Liver (tissue), 9 donors: ENCODE measurements around the gene SUGCT. TPM values are rescaled to one million over a fixed set of nuclear protein-coding genes. Genes with fewer than 3 reads are reported as not detected.

Source experiments
- DNase-seq: peaks from one replicate; pipeline ENCODE4 v3.0.0-alpha.2; 2017; ENCODE audit warnings: low spot score
- H3K27ac ChIP-seq, 2 donors: one replicate each; pipeline ENCODE4 v1.7.0; 2013; ENCODE audit warnings: inconsistent platforms in 2 of 2, low read length in 2 of 2, control low read depth in 1 of 2, low read depth in 1 of 2, mild to moderate bottlenecking in 1 of 2
- H3K27me3 ChIP-seq, 4 donors: one replicate each; pipeline versions ENCODE4 v1.6.1 to v1.7.0; 2013; ENCODE audit warnings: low read length in 3 of 4, inconsistent platforms in 1 of 4, mild to moderate bottlenecking in 1 of 4, moderate library complexity in 1 of 4; ENCODE audit not compliant: control insufficient read depth in 4 of 4, insufficient read depth in 4 of 4
- H3K36me3 ChIP-seq, 4 donors: one replicate each; pipeline versions ENCODE4 v1.6.1 to v1.7.0; 2013; ENCODE audit warnings: low read length in 3 of 4, mild to moderate bottlenecking in 3 of 4, low read depth in 1 of 4, moderate library complexity in 1 of 4; ENCODE audit not compliant: control insufficient read depth in 4 of 4, insufficient read depth in 3 of 4
- H3K4me1 ChIP-seq, 4 donors: one replicate each; pipeline versions ENCODE4 v1.6.1 to v1.7.0; 2013; ENCODE audit warnings: low read length in 3 of 4, mild to moderate bottlenecking in 3 of 4, moderate library complexity in 1 of 4; ENCODE audit not compliant: control insufficient read depth in 4 of 4, insufficient read depth in 4 of 4
- H3K4me3 ChIP-seq, 3 donors: one replicate each; pipeline versions ENCODE4 v1.6.1 to v1.7.0; 2013; ENCODE audit warnings: low read length in 3 of 3, control low read depth in 1 of 3, low read depth in 1 of 3, mild to moderate bottlenecking in 1 of 3
- H3K9ac ChIP-seq, 2 donors: one replicate each; pipeline ENCODE4 v1.7.0; 2013; ENCODE audit warnings: low read length in 2 of 2, mild to moderate bottlenecking in 2 of 2, moderate library complexity in 2 of 2, control low read depth in 1 of 2, low read depth in 1 of 2
- H3K9me3 ChIP-seq, 4 donors: one replicate each; pipeline versions ENCODE4 v1.6.1 to v1.7.0; 2013; ENCODE audit warnings: low read length in 3 of 4; ENCODE audit not compliant: control insufficient read depth in 4 of 4
- EGR1 ChIP-seq, 2 donors: IDR thresholded peaks; 2 replicates each; pipeline ENCODE4 v1.6.1; 2016 to 2018; ENCODE audit warnings: antibody characterized with exemption in 2 of 2, low read depth in 2 of 2
- FOXA1 ChIP-seq: IDR thresholded peaks from 2 replicates; pipeline ENCODE4 v1.6.1; 2016; ENCODE audit warnings: antibody characterized with exemption
- FOXA2 ChIP-seq: IDR thresholded peaks from 2 replicates; pipeline ENCODE4 v1.6.1; 2016; ENCODE audit warnings: antibody characterized with exemption
- GABPA ChIP-seq, 2 donors: IDR thresholded peaks in 1 of 2; conservative IDR thresholded peaks in 1 of 2; 2 replicates each; pipeline ENCODE4 v1.6.1; 2016; ENCODE audit warnings: antibody characterized with exemption in 2 of 2, mild to moderate bottlenecking in 1 of 2, moderate library complexity in 1 of 2
- HNF4A ChIP-seq, 2 donors: conservative IDR thresholded peaks; 2 replicates each; pipeline ENCODE4 v1.6.1; 2016; ENCODE audit warnings: antibody characterized with exemption in 2 of 2, mild to moderate bottlenecking in 2 of 2
- HNF4G ChIP-seq: IDR thresholded peaks from 2 replicates; pipeline ENCODE4 v1.6.1; 2016; ENCODE audit warnings: antibody characterized with exemption
- NR2F2 ChIP-seq: IDR thresholded peaks from 2 replicates; pipeline ENCODE4 v1.6.1; 2016; ENCODE audit warnings: antibody characterized with exemption
- RAD21 ChIP-seq, 2 donors: IDR thresholded peaks; 2 replicates each; pipeline ENCODE4 v1.6.1; 2016; ENCODE audit warnings: antibody characterized with exemption in 2 of 2, mild to moderate bottlenecking in 2 of 2
- RXRA ChIP-seq, 2 donors: IDR thresholded peaks; 2 replicates each; pipeline ENCODE4 v1.6.1; 2017 to 2018; ENCODE audit warnings: antibody characterized with exemption in 2 of 2, mild to moderate bottlenecking in 1 of 2
- SP1 ChIP-seq: IDR thresholded peaks from 2 replicates; pipeline ENCODE4 v1.6.1; 2018; ENCODE audit warnings: antibody characterized with exemption, mild to moderate bottlenecking
- TAF1 ChIP-seq: conservative IDR thresholded peaks from 2 replicates; pipeline ENCODE4 v1.6.1; 2016; ENCODE audit warnings: antibody characterized with exemption, mild to moderate bottlenecking
- WGBS: extraction: QIAGEN DNeasy Blood & Tissue Kit; methylation state at CpG from one replicate; pipeline ENCODE4 v1.1.7; 2013; 5-methylcytosine and 5-hydroxymethylcytosine counted together
- polyA plus RNA-seq, 2 donors: library from polyadenylated mRNA; stranded (reverse) in 1 of 2; unstranded in 1 of 2; fragments of 200-250 nt in 1 of 2; fragments of >200 nt in 1 of 2; fragmentation: Nextera tagmentation in 1 of 2; extraction: Ambion mirVana in 1 of 2; gene quantifications; one replicate each; pipeline versions ENCODE4 v1.2.1 to v1.2.3, GENCODE V29; 2013 to 2015
- total RNA-seq, 2 donors: library from RNA; depleted of rRNA; stranded (reverse); fragments of >200 nt; gene quantifications; one replicate each; pipeline ENCODE4 v1.2.3, GENCODE V29; 2014
- TF ChIP-seq, protein P1 (sequence below): IDR thresholded peaks from 2 replicates; pipeline ENCODE4 v1.6.1; 2016; ENCODE audit warnings: antibody characterized with exemption, mild to moderate bottlenecking
- TF ChIP-seq, protein P2 (sequence below): IDR thresholded peaks from 2 replicates; pipeline ENCODE4 v1.6.1; 2016; ENCODE audit warnings: antibody characterized with exemption
- TF ChIP-seq, protein P3 (sequence below): IDR thresholded peaks from 2 replicates; pipeline ENCODE4 v1.6.1; 2016; ENCODE audit warnings: antibody characterized with exemption
- TF ChIP-seq, protein P4 (sequence below): fragments of 150-350 bp; IDR thresholded peaks from 2 replicates; pipeline ENCODE4 v1.5.1; 2017; ENCODE audit warnings: improper control_type of control experiment, low read depth, low read length; ENCODE audit not compliant: missing input control
- donor health status: healthy.
- donor health status: healthy.
- donor health status: healthy.
- donor health status: healthy.
- donor health status: healthy.

Gene SUGCT
- total and polyA plus RNA-seq, 4 donors: 6.2 to 11.9 (median 9.9) TPM

DNA sequence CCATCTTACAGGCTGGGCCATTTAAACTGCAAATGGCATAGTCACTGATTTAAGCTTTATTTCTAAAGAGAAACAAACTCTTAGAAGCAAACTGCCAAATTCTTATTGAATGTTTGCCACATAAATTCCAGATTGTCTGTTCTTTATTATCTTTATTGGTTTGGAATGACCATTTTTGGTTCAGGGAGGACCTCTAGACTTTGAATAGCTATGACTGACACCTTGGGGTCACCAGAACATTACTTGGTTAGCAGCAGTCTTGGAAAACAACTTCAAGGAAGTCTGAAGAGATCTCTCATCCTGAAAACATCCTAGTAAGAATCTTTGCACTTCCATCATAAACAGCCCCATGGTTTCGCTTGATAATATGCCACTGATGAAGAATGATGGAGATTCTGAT is 197.1 kb downstream of the SUGCT start:
- H3K4me1 ChIP-seq: peaks cover 0 to 3% (median 0%) of the 10 kb centered on the region in 4 donors
- no peaks in the 10 kb centered on the region for H3K36me3 ChIP-seq
- no peak overlapping the region for H3K27ac ChIP-seq
- no peak overlapping the region for H3K4me3 ChIP-seq
- no peak overlapping the region for H3K9ac ChIP-seq
- H3K9me3 ChIP-seq: no peaks in the 10 kb centered on the region
- H3K27me3 ChIP-seq: no peaks in the 10 kb centered on the region
- DNase-seq: no peak
- TF ChIP-seq SP1: no peak
- no peak for TF ChIP-seq RXRA (IDR thresholded peaks at IDR 0.05)
- WGBS: 4% methylated on average over 1 of the region's 1 CpG

DNA sequence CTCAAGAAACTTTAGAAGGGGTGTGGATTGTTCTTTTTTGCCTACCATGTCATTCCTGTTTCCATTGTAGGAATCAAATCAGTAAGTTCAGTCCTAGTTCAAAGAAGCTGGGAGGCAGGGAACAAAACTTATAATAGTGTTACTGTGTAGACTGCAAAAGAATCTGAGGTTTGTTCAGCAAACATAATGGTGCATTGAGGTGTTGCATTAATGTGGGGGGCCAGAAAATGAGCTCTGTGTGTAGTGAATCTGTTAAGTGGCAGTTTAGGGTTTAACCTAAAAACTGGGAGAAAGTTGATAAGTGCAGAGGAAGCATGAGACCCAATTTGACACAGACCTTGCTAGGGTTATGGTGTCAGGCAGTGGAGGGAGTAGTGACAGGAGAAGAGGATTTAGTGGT is 197.7 kb downstream of the SUGCT start:
- TF ChIP-seq, protein P1, sequence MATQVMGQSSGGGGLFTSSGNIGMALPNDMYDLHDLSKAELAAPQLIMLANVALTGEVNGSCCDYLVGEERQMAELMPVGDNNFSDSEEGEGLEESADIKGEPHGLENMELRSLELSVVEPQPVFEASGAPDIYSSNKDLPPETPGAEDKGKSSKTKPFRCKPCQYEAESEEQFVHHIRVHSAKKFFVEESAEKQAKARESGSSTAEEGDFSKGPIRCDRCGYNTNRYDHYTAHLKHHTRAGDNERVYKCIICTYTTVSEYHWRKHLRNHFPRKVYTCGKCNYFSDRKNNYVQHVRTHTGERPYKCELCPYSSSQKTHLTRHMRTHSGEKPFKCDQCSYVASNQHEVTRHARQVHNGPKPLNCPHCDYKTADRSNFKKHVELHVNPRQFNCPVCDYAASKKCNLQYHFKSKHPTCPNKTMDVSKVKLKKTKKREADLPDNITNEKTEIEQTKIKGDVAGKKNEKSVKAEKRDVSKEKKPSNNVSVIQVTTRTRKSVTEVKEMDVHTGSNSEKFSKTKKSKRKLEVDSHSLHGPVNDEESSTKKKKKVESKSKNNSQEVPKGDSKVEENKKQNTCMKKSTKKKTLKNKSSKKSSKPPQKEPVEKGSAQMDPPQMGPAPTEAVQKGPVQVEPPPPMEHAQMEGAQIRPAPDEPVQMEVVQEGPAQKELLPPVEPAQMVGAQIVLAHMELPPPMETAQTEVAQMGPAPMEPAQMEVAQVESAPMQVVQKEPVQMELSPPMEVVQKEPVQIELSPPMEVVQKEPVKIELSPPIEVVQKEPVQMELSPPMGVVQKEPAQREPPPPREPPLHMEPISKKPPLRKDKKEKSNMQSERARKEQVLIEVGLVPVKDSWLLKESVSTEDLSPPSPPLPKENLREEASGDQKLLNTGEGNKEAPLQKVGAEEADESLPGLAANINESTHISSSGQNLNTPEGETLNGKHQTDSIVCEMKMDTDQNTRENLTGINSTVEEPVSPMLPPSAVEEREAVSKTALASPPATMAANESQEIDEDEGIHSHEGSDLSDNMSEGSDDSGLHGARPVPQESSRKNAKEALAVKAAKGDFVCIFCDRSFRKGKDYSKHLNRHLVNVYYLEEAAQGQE: no peak
- TF ChIP-seq, protein P2, sequence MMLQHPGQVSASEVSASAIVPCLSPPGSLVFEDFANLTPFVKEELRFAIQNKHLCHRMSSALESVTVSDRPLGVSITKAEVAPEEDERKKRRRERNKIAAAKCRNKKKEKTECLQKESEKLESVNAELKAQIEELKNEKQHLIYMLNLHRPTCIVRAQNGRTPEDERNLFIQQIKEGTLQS: no peak
- TF ChIP-seq EGR1 (IDR thresholded peaks at IDR 0.05; ENCODE audit: low read depth in 2 of 2) (no peak), FOXA2 (no peak), HNF4G (no peak), SP1 (no peak), RXRA (IDR thresholded peaks at IDR 0.05) (no peak), TAF1 (no peak), RAD21 (IDR thresholded peaks at IDR 0.05) (no peak), FOXA1 (no peak), GABPA (IDR thresholded peaks at IDR 0.05 in 1 of 2, conservative IDR thresholded peaks at IDR 0.05 in 1 of 2) (no peak)
- TF ChIP-seq, protein P3, sequence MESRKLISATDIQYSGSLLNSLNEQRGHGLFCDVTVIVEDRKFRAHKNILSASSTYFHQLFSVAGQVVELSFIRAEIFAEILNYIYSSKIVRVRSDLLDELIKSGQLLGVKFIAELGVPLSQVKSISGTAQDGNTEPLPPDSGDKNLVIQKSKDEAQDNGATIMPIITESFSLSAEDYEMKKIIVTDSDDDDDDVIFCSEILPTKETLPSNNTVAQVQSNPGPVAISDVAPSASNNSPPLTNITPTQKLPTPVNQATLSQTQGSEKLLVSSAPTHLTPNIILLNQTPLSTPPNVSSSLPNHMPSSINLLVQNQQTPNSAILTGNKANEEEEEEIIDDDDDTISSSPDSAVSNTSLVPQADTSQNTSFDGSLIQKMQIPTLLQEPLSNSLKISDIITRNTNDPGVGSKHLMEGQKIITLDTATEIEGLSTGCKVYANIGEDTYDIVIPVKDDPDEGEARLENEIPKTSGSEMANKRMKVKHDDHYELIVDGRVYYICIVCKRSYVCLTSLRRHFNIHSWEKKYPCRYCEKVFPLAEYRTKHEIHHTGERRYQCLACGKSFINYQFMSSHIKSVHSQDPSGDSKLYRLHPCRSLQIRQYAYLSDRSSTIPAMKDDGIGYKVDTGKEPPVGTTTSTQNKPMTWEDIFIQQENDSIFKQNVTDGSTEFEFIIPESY: no peak
- H3K9me3 ChIP-seq: no peaks in the 10 kb centered on the region
- H3K9ac ChIP-seq: no peak overlapping the region
- H3K27ac ChIP-seq: no peak overlapping the region
- no peaks in the 10 kb centered on the region for H3K36me3 ChIP-seq
- DNase-seq: no peak
- H3K4me3 ChIP-seq: no peak overlapping the region
- H3K4me1 ChIP-seq: no peaks in the 10 kb centered on the region
- H3K27me3 ChIP-seq: no peaks in the 10 kb centered on the region

DNA sequence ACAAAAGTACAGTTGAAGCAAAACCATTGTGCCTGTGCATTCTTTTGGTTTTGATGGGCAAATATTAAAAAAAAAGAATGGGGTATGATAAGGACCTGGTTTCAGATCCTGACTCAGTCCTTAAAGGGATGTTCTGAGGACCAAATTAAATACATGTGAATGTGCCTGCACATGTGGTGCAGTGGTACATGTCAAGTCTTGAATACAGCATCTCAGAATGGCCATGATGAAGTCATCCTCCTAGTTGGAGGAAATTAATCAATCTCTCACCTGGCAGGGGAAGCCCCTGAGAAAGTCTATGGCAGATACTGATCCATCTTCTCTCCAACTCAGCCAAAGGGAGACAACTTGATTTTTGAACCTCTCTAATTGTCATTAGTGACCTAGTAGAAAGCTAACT is 207.0 kb downstream of the SUGCT start:
- Histone ChIP-seq H3K9me3 (peaks cover 0 to 3% (median 0%) of the 10 kb centered on the region in 4 donors), H3K27me3 (no peaks in the 10 kb centered on the region), H3K27ac (no peak overlapping the region), H3K4me3 (no peak overlapping the region), H3K36me3 (no peaks in the 10 kb centered on the region), H3K9ac (no peak overlapping the region), H3K4me1 (no peaks in the 10 kb centered on the region)
- no peak for DNase-seq
- TF ChIP-seq NR2F2 (no peak), RXRA (IDR thresholded peaks at IDR 0.05) (no peak), HNF4G (no peak), SP1 (no peak), TAF1 (no peak), HNF4A (conservative IDR thresholded peaks at IDR 0.05) (no peak), GABPA (IDR thresholded peaks at IDR 0.05 in 1 of 2, conservative IDR thresholded peaks at IDR 0.05 in 1 of 2) (no peak), FOXA2 (no peak)
- TF ChIP-seq, protein P1: no peak
- TF ChIP-seq, protein P4, sequence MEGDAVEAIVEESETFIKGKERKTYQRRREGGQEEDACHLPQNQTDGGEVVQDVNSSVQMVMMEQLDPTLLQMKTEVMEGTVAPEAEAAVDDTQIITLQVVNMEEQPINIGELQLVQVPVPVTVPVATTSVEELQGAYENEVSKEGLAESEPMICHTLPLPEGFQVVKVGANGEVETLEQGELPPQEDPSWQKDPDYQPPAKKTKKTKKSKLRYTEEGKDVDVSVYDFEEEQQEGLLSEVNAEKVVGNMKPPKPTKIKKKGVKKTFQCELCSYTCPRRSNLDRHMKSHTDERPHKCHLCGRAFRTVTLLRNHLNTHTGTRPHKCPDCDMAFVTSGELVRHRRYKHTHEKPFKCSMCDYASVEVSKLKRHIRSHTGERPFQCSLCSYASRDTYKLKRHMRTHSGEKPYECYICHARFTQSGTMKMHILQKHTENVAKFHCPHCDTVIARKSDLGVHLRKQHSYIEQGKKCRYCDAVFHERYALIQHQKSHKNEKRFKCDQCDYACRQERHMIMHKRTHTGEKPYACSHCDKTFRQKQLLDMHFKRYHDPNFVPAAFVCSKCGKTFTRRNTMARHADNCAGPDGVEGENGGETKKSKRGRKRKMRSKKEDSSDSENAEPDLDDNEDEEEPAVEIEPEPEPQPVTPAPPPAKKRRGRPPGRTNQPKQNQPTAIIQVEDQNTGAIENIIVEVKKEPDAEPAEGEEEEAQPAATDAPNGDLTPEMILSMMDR: no peak
- TF ChIP-seq, protein P2: no peak
